ENCODE results near the gene OLA1. TPM values are rescaled to one million over a fixed set of nuclear protein-coding genes. Genes with fewer than 3 reads are reported as not detected.

The OLA1 gene
- total RNA-seq, 4 donors from 2014 or later: 47.1 to 62.7 (median 55.6) TPM

- no peak for TF ChIP-seq CTCF (IDR thresholded peaks at IDR 0.05; ENCODE audit: low read depth)
Measured at GRCh38 chr2:174263997-174264396, 15.7 kb upstream of the OLA1 start.

GRCh38 chr2:174259981-174260380, 11.6 kb upstream of the OLA1 start:
- no peak for TF ChIP-seq CTCF (IDR thresholded peaks at IDR 0.05; ENCODE audit: low read depth)

GRCh38 chr2:174254267-174254666, 5.9 kb upstream of the OLA1 start:
- TF ChIP-seq CTCF (IDR thresholded peaks at IDR 0.05; ENCODE audit: low read depth): no peak

DNA sequence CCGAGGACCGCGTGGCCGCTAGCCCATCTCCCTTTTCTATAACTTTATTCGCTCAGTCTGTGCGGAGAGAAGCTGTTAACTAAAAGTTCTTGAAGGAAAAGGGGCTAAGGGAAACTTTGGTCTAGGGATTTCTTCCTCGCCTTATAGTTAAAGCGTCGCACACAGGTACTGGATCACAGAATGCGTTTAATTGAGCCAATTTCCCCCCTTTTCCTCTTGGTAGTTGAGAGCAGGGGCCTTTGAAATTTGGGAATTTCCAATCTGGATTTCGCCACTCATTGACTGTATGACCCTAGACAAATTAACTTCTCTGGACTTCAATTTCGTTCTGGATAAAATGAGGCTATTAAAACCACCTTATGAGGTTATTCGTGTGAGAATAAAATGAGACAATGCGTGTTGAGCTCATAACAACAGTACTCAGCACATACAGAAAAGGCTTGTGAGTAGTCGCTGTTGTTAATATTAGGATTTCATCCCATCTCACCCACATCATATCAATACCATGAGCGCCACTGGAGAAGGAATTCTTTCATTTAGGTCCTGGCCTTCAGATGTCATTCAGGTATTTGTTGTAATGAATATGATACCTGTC, 763 bp upstream of the OLA1 start:
- no peak for TF ChIP-seq CTCF (IDR thresholded peaks at IDR 0.05; ENCODE audit: low read depth)

- TF ChIP-seq CTCF (IDR thresholded peaks at IDR 0.05; ENCODE audit: low read depth): no peak
Measured at GRCh38 chr2:174247474-174248186, 702 bp downstream of the OLA1 start.

DNA sequence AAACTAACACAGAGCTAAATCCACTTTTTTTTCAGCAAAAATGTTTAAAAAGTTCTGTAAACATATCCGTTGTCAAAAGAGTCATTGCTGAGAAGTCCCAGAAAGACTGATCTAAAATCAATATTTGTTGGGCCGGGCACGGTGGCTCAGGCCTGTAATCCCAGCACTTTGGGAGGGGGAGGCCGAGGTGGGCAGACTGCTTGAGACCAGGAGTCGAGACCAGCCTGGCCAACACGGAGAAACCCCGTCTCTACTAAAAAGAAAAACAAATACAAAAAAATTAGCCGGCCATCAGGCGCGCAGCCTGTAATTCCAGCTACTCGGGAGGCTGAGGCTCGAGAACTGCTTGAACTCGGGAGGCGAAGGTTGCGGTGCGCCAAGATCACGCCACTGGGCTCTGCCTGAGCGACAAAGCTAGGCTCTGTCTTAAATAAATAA, 1.4 kb downstream of the OLA1 start:
- no peak for TF ChIP-seq CTCF (IDR thresholded peaks at IDR 0.05; ENCODE audit: low read depth)

- TF ChIP-seq CTCF (IDR thresholded peaks at IDR 0.05; ENCODE audit: low read depth): no peak
Measured at GRCh38 chr2:174245065-174245464, 3.3 kb downstream of the OLA1 start.

Data from subcutaneous adipose tissue (tissue), 4 donors.